Right forelimb (tissue), 1 donor: ENCODE results near the gene GLIS1.
A peak's percentile ranks its signal among the peaks of the same experiment; 100 is the strongest.
"Not testable (repeated sequence)": the region's sequence is repeated elsewhere in the genome, so short reads cannot be mapped to it uniquely, and the experiment has no call there.

Experiments
- DNase-seq: peaks from one replicate; pipeline ENCODE4 v3.0.0-alpha.2; 2018

GLIS1 gene

DNA sequence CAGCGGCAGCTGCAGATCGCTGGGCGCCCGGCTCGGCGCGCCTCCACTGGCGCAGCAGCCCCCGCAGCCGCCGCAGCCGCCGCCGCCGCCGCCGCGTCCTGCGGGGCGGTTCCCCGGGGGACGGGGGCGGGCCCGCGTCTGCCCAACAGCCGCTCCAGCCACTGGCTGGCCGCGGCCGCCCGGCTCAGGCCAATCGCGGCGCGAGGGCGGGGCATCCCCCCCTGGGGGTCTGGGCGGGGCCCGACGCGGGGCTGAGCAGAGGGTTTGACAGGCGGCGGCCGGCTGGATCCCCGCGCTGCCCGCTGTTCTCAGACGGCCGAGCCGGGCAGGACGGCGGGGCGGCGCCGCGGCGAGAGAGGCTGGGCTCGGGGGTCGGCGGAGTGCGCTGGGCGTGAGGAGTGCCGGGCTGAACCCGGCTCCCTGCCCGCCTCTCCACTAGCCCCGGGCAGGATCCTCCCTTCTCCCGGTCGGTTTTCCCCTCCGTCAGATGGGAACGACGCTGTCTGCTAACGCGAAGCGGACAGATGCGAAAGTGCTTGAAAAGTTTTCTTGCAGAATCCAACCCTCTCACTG lies at the start of gene GLIS1:
Gene GLIS1, minus strand, starts transcription at position 56 of the 573 bp plus-strand sequence. CDS start 1,100 bp downstream, outside the sequence.
- peak; percentile 89 for DNase-seq

DNA sequence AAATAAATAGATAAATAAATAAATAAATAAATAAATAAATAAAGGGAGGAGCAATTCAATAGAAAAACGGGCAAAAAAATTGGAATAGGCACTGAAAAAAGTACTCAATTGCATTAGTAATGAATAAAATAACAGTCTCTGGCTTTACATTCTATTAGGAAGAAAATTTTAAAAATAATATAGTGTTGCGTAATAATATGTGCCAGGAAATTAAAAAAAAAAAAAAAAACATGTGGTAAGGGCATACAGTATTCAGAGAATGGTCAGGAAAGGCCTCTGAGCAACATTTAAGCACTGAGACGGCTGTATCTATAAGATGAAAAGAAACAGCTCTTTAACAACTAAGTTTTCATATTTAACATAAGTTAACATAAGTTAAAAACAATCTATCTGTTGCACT lies 48.7 kb upstream of the GLIS1 start:
- no peak for DNase-seq

DNA sequence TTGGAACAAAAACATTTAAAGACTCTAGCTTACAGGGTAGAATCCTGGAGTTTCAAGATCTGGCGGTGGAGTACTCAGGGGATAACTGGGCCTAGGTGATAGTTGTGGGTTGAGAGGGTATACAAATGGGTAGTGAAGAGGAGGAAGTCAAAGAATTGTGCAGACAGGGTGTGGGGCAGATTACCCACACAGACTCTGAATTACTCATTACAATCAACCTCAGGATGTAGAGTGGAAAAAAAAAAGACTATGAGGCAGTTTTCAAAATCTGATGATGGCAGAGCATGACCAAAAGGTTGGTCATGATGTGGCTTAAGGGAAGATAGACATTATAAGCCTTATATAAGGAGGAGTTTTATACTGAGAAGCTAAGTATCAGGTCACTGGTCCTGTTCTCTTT lies 44.1 kb upstream of the GLIS1 start:
- DNase-seq, result no peak

- DNase-seq, result no peak
Measured at GRCh38 chr1:53781654-53782053, 42.7 kb upstream of the GLIS1 start.

DNA sequence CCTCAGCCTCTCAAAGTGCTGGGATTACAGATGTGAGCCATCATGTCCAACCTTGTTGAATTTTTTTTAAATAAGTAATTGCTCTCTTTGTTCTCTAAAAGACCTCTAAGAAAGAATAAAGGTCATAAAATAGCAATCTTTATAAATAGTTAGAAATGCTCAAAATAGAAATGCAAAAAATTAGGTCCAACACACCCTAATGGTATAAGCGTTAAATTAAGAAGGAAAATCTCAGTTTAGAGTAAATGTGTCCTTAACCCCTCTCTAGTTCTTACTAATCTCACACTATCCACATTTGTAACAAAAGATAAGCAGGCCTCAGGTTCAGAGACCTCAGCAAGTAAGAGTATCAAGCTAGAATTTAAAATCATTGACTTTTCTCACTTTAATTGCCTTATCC lies 38.3 kb upstream of the GLIS1 start:
- no peak for DNase-seq

DNA sequence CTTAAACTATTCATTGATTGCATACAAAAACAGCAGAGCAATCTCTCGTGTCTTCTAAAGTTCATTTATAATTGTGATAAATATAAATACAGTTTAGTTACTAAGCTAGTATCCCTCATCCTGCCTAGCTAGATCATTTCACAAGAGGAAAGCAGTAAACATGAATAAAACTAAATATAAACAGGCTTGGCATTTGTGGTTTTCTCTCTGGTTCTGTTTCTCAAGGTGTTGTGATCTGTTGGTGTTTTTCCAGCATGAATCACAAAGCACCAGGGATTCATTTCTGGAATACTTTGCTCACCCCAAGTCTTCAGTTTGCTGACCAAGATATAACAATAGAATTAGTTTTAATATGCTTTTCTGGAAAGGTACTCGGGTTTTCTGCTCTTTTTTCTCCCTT lies 32.7 kb upstream of the GLIS1 start:
- no peak for DNase-seq

GRCh38 chr1:53769780-53770179 lies 30.8 kb upstream of the GLIS1 start:
- DNase-seq, result no peak

DNA sequence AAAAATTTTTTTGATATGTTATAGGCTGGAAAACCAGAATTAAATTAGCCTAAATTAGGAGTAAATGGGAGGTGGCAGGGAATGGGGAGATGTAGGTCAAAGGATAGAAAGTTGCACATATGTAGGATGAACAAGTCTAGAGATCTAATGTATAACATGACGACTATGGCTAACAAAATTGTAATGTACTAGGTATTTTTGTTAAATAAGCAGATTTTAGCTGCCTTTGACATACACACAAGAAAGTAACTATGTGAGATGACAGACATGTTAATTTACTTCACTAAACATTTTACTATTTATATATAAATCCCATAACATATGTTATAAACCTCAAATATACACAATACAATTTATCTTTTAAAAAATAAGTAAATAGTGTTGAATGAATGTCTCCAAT lies 30.2 kb upstream of the GLIS1 start:
- DNase-seq, result no peak

GRCh38 chr1:53766831-53767405 lies 28.0 kb upstream of the GLIS1 start:
- DNase-seq, result no peak

DNA sequence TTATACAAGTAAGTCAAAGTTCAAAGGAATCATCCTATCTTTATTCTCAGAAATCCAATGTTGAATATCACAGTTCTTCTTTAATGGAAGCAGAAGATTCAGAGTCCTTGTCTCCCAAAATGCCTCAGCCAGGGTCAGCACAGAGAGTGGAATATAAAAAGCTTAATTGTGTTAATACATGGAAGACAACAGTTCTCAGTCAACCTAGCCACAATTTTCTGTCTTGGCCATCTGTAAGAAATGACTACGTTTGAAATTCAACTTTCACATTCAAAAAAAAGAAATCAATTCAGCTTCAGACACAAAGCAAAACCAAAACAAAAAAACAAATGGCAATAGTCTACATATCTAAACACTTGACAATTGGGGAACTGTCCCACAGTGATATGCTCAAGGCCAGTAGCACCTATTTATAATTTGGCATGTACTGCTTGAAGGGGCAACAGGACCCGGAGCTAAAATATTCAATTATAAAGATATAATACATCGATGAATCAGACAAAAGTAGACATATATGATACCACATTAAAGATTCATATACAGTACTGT lies 27.3 kb upstream of the GLIS1 start:
- no peak for DNase-seq

DNA sequence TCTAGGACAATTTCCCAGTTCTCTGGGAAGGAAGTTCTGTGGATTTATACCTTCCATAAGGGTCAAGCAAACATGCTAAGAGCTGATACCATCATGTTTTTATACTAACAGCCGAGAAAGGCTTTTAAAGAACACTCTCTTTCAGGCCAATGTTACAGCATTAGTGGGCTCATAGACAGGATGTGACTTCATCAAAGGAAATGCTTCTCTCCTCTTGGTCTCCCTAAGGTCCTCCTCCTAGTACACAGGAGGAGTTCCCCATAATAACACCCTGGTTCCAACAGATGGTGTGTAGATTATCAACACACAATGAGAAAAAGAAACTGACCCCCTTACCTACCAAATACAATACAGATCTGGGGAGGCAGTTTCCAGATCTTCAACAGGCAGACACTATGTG lies 26.7 kb upstream of the GLIS1 start:
- DNase-seq, result no peak

GRCh38 chr1:53763911-53764310 lies 24.9 kb upstream of the GLIS1 start:
- no peak for DNase-seq

DNA sequence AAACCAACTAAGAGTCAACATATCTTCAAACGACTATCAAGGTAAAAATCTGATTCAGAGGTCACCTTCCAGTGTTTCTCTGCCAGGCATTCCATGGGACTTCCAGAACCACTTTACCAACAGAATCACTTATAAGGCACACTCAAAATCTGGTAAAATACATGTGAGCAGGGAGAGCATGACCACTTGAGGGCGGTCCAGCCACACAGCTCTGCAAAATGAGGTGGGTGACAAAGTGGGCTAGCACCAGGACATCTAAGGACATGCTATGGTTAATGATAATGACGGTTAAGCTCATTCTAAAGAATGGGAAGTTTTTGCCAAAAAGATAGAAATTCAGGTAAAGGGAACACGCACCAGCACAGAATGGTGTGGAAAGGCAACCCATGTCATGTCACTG lies 24.5 kb upstream of the GLIS1 start:
- no peak for DNase-seq

- DNase-seq, result not testable (repeated sequence)
Measured at GRCh38 chr1:53760497-53760896, 21.5 kb upstream of the GLIS1 start.

DNA sequence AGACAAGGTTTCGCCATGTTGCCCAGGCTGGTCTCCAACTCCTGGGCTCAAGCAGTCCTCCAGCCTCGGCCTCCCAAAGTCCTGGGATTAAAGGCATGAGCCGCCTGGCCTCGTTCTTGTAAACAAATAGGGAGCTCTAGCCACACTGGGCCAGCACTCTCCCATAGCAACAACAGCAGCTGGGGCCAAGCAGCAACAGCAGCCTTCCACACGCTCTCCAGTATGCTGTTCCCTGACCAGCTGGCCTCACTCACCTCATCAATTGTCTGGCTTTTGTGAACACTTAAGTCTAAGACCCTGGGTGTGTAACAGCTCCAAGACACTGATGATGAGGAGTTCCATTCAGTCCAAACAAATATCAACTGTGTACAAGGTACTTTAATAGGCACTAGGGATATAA lies 16.9 kb upstream of the GLIS1 start:
- no peak for DNase-seq

DNA sequence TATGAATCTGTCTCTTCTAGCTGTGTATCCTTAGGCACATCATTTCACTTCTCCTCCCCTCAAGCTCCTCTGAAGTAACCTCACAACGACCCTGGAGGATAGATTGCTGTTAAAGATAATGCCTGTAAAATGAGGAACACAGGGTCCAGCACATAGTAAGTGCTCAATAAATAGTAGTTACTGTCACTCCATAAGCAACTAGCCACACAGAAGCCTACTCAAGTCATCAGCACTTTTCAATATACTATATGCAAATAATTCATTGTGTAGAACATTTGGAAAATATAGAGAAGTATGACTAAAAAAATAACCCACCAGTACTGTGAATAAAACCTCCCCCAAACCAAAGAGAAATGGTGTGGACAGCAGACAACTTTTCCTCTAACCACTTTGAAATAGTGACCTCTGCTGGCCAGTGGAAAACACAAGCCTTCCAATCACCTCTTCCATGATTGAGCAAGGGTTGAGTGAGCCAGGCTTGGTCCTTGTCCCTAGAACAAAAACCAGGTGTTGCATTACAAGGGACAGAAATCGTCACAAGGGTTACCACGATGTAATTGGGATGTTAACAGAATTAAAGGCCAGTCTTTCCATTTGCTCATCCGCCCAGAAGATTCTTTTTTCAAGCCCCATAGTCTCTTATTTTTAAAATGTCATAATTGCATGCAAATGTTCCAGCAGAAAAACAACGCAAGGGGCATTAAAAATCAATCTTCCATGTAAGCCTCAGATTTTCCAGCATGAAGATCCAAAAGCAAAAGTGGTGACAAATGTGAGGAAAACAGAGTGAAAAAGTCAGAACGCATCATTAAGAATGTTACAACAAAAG lies 15.7 kb upstream of the GLIS1 start:
- no peak for DNase-seq

DNA sequence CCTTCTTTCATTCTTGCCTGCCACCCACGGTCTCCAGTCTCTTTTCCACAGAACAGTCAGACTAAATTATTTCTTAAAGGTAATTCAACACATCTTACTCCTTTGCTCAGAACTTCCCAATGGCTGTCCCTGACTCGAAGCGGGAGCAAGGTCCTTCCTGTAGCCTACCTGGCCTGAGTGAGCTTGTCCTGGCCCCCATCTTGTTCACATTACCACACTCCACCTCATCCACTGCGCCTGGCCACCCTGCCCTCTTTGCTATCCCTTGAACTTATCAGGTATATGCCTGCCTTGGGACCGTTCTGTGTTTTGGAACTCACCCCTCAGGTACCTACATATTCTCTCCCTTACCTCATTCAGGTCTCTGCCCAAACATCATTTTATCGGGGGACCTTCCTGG lies 13.3 kb upstream of the GLIS1 start:
- no peak for DNase-seq

- DNase-seq, result no peak
Measured at GRCh38 chr1:53747841-53748240, 8.9 kb upstream of the GLIS1 start.

GRCh38 chr1:53740621-53741105 lies 1.7 kb upstream of the GLIS1 start:
- DNase-seq, result no peak

GRCh38 chr1:53738205-53739108 lies 507 bp downstream of the GLIS1 start:
- DNase-seq, result no peak

DNA sequence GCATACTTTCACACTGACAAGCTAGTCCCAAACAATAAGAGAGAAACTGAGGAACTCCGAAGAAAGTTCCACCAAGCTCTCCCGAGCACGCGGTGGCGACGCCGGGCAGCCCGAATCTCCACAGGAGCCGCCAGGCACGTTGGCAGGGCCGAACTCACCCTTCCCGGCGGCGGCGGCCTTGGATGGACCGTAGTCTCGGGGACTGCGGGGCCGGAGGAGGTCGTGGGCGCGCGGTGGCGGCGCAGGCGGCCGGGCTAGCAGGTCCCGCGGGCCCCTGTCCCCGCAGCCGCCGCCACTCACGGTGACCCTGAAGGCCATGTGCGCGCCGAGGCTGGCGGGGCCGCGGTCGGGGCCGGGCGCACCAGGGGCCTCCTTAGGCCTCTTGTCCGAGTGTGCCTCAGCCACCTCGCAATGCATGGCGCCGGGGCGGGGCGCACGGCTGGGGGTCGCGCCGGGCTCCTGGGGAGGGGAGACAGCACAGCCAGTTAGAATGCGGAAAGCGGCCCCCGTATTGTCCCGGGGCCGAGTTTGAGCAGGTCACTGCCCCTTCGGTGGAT lies 1.2 kb downstream of the GLIS1 start:
- DNase-seq, result no peak

DNA sequence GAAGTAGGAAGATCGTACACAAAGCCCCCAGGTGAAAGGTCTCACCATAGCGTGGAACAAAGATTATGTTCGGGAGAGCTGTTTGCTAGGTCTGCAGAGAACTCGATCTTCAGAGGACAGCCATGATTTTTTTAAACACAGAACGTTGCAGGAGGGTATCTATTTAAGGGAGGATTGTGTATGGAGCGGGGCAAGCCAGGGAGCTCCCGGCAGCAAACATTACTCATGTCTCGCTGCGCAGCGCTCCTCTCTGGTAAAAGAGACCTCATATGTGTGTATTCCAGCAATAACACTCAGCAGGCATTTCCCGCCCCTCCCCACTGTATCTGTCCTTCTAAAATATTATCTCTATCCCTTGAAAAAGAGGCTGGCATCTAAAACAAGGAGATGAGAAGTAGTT lies 2.7 kb downstream of the GLIS1 start:
- no peak for DNase-seq
